ENCODE results near the gene AP1M1.

The AP1M1 gene

DNA sequence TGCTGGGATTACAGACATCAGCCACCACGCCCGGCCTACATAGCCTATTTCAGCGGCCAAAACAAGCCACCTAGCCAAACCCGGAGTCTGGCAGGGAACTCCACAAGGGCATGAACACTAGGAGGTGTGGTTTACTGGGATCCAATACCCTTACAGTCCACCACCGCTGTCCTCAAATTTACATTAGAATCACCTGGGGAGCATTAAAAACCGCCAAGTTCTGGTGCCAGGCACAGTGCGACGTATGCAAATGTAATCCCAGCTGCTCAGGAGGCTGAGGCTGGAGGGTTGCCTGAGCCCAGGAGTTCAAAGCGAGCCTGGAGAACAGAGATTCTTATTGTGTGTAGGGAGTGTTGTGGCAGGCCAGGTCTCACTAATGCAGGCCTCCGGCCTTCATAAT is 4.2 kb upstream of the AP1M1 start:
- no peaks in the 10 kb centered on the region for H3K27me3 ChIP-seq
- H3K27ac ChIP-seq: no peak overlapping the region
- H3K4me3 ChIP-seq (ENCODE audit: low read depth in 1 of 2, low read length in 1 of 2): no peak overlapping the region
- peaks cover 12 to 14% of the 10 kb centered on the region in 2 experiments for H3K4me1 ChIP-seq (ENCODE audit: control insufficient read depth in 1 of 2, insufficient read depth in 1 of 2, low read depth in 1 of 2, low read length in 1 of 2)
- H3K9me3 ChIP-seq: no peaks in the 10 kb centered on the region
- TF ChIP-seq, protein P1, sequence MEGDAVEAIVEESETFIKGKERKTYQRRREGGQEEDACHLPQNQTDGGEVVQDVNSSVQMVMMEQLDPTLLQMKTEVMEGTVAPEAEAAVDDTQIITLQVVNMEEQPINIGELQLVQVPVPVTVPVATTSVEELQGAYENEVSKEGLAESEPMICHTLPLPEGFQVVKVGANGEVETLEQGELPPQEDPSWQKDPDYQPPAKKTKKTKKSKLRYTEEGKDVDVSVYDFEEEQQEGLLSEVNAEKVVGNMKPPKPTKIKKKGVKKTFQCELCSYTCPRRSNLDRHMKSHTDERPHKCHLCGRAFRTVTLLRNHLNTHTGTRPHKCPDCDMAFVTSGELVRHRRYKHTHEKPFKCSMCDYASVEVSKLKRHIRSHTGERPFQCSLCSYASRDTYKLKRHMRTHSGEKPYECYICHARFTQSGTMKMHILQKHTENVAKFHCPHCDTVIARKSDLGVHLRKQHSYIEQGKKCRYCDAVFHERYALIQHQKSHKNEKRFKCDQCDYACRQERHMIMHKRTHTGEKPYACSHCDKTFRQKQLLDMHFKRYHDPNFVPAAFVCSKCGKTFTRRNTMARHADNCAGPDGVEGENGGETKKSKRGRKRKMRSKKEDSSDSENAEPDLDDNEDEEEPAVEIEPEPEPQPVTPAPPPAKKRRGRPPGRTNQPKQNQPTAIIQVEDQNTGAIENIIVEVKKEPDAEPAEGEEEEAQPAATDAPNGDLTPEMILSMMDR (IDR thresholded peaks at IDR 0.05): no peak
- H3K36me3 ChIP-seq: peaks cover 49% of the 10 kb centered on the region

DNA sequence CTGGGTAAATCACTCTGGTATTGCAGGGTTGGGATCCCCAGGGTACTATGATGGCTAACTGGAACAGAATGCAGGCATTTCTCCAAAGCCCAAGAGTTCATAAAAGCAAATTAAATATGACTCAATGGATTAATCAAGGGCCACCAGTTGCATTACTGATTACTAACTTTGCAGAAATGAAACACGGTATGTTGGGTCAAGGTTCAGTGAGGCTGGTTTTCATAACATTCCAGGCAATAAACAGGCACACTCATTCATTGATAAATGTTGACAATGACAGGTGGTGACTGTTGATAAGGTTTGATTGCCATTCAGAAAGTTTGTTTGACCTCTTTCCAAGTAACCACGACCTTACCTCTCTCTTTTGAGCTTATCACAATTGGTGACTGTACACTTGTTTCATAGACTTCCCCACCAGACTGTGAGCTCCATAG is 506 bp upstream of the AP1M1 start:
- H3K27me3 ChIP-seq: no peaks in the 10 kb centered on the region
- TF ChIP-seq, protein P1 (IDR thresholded peaks at IDR 0.05): no peak
- peak overlapping the region; percentile 85 for H3K27ac ChIP-seq
- H3K9me3 ChIP-seq: no peaks in the 10 kb centered on the region
- H3K4me1 ChIP-seq (ENCODE audit: control insufficient read depth in 1 of 2, insufficient read depth in 1 of 2, low read depth in 1 of 2, low read length in 1 of 2): peaks cover 39 to 40% of the 10 kb centered on the region in 2 experiments
- H3K4me3 ChIP-seq (ENCODE audit: low read depth in 1 of 2, low read length in 1 of 2): peak overlapping the region; percentile 89 to 91
- peaks cover 28% of the 10 kb centered on the region for H3K36me3 ChIP-seq

DNA sequence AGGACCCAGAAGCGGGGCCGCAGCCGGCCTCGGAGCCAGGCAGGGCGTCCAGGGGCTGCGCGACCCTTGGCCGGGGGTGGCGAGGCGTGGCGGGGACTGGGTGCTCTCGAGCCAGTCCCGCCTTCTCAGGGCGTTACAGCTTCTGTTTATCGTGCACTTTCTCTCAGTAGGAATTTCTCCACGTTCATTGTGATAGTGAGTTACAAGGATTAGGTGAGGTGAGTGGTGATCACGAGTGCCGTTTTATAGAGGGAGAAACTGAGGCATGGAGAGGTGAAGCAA is 600 bp downstream of the AP1M1 start:
- Histone ChIP-seq H3K9me3 (no peaks in the 10 kb centered on the region), H3K36me3 (peaks cover 30% of the 10 kb centered on the region), H3K27ac (peak overlapping the region; percentile 85), H3K4me3 (ENCODE audit: low read depth in 1 of 2, low read length in 1 of 2) (peak overlapping the region; percentile 89 to 91), H3K4me1 (ENCODE audit: control insufficient read depth in 1 of 2, insufficient read depth in 1 of 2, low read depth in 1 of 2, low read length in 1 of 2) (peaks cover 39 to 40% of the 10 kb centered on the region in 2 experiments), H3K27me3 (no peaks in the 10 kb centered on the region)
- TF ChIP-seq, protein P1 (IDR thresholded peaks at IDR 0.05): no peak

DNA sequence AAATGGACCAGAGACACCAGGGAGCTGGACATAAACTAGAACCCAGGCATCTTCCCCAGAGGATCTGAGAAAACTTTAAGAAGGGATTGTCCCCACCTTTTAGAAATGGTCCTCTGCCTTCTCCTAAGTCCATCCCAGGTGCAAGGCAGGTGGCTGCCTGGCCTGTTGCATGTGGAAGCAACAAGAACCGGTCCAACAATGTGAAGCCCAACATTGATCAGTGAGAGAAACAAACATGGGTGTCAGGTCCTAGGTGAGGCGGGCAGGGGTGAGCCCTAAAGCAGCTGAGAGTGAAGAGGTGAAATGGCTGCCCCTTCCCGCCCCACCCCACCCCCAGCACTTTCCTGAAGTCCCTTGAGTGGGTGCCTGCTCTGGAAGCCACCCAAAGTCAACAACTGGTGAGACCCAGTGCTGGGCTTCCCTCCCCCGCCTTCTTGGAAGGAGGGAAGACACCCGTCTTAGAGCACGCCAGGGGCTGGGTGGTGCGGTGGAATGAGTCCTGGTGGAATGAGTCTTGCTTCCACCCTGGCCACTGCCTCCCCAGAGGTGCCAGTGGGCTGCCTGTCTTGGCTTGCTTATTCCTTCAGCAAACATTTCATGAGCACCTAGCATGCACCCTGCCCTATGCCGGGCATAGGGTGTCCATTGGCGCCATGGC is 1.7 kb downstream of the AP1M1 start:
- H3K4me3 ChIP-seq (ENCODE audit: low read depth in 1 of 2, low read length in 1 of 2): peak overlapping the region; percentile 89 to 91
- H3K9me3 ChIP-seq: no peaks in the 10 kb centered on the region
- no peaks in the 10 kb centered on the region for H3K27me3 ChIP-seq
- TF ChIP-seq, protein P1 (IDR thresholded peaks at IDR 0.05): no peak
- H3K27ac ChIP-seq: peak overlapping the region; percentile 85
- peaks cover 39 to 40% of the 10 kb centered on the region in 2 experiments for H3K4me1 ChIP-seq (ENCODE audit: control insufficient read depth in 1 of 2, insufficient read depth in 1 of 2, low read depth in 1 of 2, low read length in 1 of 2)
- peaks cover 37% of the 10 kb centered on the region for H3K36me3 ChIP-seq

DNA sequence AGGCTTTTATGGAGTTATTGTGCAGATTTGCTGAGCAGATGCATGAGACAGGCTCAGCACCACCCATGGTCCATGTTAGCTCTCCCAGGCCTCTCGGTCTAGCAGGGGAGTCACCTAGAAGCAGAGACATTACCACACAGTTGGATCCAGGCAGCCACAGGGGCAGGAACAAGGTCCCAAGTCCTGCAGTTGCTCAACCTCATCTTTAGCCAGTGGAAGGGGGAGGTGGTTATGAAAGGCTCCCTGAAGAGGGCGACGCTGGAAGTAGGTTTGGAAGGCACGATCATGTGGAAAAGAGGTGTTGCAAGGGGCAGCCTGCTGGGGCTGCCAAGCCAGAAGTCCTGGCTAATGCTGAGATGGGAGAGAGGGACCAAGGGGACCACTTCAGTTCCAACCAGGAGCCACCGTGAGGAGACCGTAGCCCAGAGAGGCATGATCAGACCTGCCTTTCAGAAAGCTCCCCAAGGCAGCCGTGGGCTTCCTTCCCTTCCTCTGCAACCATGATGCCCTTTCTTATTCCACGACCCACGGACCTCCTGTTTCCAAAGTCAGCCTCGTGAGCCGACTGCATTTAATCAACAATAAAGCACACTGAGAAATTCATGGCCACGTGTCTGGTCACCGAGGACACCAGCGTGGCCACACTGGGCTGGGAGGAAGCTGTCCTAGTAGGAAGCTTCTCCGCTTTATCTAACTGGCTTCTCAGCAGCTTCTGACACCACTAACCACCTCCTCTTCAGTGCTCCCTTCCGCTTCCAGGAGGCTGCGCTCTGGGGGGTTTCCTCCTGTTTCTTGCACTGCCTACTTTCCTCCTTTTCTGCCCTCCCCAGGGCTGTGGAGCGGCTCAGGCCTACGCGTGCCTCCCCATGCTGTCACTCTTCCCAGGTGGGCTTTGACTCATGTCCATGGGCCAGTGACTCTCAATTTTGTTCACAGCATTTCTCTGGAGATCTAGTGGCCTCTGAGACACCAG is 2.6 kb downstream of the AP1M1 start:
- Histone ChIP-seq H3K9me3 (no peaks in the 10 kb centered on the region), H3K27ac (peak overlapping the region; percentile 85), H3K27me3 (no peaks in the 10 kb centered on the region), H3K4me1 (ENCODE audit: control insufficient read depth in 1 of 2, insufficient read depth in 1 of 2, low read depth in 1 of 2, low read length in 1 of 2) (peaks cover 39 to 40% of the 10 kb centered on the region in 2 experiments), H3K4me3 (ENCODE audit: low read depth in 1 of 2, low read length in 1 of 2) (no peak overlapping the region), H3K36me3 (peaks cover 44% of the 10 kb centered on the region)
- TF ChIP-seq, protein P1 (IDR thresholded peaks at IDR 0.05): no peak

Measured in neutrophil (primary cell).